CD4-positive, alpha-beta T cell treated with Interleukin-4 for 4 hours (primary cell): ENCODE data around the gene AP1S2.
"Not testable (repeated sequence)": the region's sequence is repeated elsewhere in the genome, so short reads cannot be mapped to it uniquely, and the experiment has no call there.

ENCODE experiments used
- DNase-seq: peaks from one replicate; pipeline ENCODE4 v3.0.0-alpha.2; 2020

The AP1S2 gene

GRCh38 chrX:15854712-15855567 lies at the start of gene AP1S2:
Gene AP1S2, minus strand, starts transcription at chrX:15854813. Its CDS starts 2,289 bp downstream, at chrX:15852524.
- DNase-seq: peak; percentile 93

DNA sequence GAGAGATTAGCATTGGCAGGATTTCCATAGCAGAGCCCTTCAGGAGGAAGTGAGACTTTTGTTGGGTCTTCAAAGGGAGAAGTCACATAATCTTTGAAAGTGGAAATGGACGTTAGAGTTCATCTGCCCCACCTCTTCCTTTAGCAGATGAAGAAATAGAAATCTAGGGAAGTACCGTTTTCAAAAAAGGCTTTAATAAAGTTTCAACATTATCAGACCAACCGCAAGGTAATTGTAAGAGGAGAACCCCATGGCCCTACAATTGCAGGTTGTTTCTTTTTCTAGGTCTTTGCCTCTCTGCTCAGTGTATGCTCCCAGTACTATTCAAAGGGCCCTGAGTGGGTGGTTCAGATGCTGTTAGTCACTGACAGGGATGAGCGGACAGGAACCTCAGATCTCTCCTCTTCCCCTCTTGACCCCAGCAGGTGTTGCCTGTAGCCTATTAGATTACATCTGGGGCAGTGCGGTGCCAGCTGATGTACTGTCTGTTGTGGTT lies 48.6 kb upstream of the AP1S2 start:
- DNase-seq: no peak

GRCh38 chrX:15895334-15895733 lies 40.7 kb upstream of the AP1S2 start:
- DNase-seq: no peak

DNA sequence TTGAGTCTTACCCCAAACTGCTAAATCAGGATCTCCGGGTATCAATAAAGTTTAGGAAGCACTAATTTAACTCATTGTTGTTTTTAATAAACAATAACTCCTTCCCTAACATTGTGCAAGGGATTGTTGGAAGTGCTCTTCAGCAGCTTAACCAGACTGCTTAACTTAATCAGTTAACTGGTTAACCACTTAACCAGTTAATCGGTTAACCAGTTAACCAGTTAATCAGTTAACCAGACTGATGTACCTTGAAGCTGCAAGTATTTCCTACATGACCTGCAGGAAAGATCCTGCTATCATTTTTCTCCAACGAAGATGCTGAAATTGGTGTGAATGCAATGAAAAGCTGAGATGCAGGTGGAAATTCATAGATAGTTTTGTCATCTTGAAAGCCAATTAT lies 40.1 kb upstream of the AP1S2 start:
- DNase-seq: no peak

DNA sequence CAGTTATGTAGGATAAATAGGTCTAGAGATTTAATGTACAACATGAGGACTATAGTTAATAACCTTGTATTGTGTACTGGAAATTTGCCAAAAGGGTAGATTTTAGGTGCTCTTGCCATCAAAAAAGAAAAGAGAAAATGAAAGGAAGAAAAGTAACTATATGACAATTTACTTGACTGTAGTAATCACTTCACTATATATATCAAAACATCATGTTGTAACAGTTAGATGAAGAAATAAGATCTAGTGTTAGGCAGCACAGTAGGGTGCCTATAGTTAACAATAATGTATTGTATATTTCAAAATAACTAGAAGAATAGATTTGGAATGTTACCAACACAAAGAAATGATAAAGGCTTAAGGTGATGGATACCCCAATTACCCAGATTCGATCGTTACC lies 35.9 kb upstream of the AP1S2 start:
- no peak for DNase-seq

- DNase-seq: no peak
Measured at GRCh38 chrX:15888062-15888461, 33.4 kb upstream of the AP1S2 start.

GRCh38 chrX:15883540-15883863 lies 28.9 kb upstream of the AP1S2 start:
- no peak for DNase-seq

DNA sequence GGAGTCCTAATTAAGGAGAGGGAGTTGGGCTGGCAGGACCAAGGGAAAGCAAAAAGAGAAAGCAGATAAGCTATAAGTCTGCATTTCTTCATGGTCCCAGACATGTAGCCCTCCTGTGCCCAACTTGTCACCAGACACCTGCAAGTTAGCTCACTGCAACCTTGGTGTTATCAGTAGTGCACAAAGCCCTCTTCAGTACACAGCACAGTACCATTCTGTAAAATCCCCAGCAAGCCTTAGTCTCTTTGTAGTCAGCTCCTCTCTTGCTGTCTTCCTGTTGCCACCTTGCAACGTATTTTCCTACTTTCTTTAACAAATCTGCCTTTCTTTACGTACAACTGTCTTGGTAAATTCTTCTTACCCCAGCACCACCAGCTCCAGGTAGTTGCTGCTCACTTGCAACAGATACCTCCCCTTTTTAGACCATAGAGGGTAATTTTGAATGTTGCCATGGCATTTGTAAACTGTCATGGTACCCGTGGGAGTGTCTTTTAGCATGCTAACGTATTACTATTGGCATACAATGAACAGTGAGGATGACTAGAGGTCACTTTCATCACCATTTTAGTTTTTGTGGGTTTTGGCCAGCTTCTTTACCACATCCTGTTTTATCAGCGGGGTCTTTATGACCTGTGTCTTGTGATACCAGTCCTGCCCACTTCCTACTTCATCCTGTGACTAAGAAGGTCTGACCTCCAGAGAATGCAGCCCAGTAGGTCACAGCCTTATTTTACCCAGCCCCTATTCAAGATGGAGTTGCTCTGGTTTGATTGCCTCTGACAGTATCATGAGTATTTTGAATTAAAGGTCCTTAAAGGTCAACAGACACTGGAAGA lies 28.3 kb upstream of the AP1S2 start:
- no peak for DNase-seq

DNA sequence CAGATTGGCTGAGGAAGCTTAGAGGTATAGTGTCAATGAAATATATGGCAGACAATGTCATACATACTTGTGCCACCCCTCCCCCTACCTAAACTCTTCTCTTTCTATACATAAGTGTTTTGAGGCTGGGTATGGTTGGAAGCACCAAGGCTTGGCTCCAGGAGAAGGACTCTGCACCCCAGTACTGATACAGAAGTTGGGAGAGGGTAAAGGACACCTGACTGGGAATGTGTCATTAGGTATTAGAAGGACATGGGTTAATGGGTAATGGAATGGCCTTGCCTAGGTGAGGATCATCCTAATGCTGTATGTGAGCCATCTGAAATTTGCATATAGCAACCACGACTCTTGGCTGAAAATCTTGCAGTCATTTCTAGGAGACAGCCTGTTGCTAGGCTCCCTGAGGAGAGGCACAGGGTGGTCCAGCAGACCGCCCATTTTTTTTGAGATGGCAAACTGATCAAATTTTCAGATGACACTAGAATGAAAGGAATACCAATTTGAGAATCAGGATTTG lies 26.8 kb upstream of the AP1S2 start:
- DNase-seq: no peak

DNA sequence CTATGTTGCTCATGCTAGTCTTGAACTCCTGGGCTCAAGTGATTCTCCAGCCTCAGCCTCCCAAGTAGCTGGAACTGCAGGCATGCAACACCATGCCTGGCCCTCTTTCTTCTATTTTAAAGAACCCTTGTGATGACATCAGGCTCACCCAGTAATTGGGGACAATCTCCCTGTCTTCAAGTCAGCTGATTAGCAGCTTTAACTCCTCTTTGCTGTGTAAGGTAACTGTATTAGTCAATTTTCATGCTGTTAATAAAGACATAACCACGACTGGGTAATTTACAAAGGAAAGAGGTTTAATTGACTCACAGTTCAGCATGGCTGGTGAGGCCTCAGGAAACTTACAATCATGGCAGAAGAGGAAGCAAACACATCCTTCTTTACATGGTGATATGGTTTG lies 23.3 kb upstream of the AP1S2 start:
- DNase-seq: not testable (repeated sequence)

DNA sequence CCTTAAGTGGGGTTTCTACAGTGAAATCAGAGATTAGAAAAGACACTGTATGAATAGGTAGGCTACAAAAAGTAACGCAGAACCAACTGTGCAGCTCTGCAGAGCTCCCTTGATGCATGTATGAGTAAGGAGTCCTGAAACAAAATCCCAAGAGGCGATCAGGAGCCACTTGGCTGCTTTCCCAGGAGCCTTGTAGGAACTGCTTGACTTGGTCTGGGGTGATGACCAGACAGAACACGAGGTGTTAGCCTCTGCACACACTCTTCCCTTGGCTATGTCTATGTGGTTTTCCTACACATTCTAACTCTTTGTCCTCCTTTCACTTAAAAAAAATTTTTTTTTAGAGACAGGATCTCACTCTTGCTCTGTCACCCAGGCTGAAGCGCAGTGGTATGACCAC lies 22.8 kb upstream of the AP1S2 start:
- no peak for DNase-seq

DNA sequence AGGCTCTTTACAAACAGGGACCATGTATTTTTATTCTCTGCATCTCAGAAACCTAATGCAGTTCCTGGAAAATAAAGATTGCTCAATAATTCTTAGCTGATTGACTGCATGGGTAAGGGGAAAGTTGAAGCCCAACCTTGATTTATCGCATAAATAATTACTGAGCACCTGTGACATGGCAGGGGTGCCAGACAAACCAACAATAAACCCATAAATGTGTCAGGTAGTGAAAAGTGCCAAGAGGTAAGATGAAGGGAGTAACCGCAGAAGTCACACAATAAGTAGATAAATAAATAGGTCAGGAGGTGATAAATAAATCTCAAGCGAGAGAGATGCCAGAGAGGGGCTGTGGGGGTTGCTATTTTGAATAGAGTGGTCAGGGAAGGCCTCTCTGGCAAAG lies 20.1 kb upstream of the AP1S2 start:
- no peak for DNase-seq

GRCh38 chrX:15873566-15873965 lies 19.0 kb upstream of the AP1S2 start:
- no peak for DNase-seq

- DNase-seq: no peak
Measured at GRCh38 chrX:15870310-15870709, 15.7 kb upstream of the AP1S2 start.

DNA sequence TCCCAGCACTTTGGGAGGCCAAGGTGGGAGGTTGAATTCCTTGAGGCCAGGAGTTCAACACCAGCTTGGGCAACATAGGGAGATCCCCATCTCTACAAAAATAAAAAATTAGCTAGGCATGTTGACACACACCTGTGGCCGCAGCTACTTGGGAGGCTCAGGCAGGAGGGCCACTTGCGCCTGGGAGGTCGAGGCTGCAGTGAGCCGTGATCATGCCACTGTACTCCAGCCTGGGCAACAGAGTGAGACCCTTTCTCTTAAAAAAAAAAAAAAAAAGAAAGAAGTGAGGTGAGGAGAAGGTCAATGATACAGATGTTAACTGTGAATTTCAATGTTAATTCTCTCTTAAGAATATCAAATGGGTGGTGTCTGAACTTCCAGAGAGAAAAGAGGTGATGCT lies 15.1 kb upstream of the AP1S2 start:
- DNase-seq: no peak

DNA sequence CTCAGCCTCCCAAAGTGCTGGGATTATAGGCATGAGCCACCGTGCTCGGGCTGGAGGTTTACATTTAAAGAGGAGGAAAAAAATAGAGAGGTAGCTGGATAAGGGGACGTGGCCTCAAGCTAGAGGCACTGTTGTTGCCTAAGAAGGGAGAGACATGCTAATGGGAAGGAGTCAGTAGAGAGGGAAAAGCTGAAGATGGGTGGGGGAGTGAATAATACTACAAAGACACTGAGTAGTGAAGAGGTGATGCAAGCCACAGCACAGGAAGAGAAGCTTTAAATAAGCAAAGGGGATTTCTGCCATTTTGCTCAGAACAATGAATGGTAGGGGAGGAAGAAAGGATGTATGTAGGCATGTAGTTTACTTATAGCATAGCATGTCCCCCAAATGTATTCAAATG lies 11.5 kb upstream of the AP1S2 start:
- DNase-seq: no peak

GRCh38 chrX:15864629-15865028 lies 10.0 kb upstream of the AP1S2 start:
- DNase-seq: no peak

DNA sequence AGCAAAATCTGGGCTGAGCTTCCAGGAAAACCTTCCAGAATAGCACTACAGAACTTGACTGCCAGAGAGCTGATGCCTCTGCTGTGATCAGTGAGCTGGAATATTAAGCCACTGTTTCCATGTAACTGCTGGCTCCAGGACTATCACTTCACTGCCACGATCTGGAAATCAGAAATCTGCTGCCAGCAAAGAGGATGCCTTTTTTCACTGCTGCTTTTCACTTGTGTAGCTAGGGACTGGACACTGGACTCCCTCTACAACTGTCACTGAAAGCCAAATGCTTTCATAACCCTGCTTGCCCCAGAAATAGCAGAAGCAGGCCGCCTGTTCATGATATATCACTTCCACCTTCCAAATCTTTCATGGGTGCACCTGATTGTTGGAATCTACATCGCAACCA lies 9.4 kb upstream of the AP1S2 start:
- DNase-seq: no peak

- DNase-seq: no peak
Measured at GRCh38 chrX:15860921-15861320, 6.3 kb upstream of the AP1S2 start.

- DNase-seq: no peak
Measured at GRCh38 chrX:15858051-15858450, 3.4 kb upstream of the AP1S2 start.

DNA sequence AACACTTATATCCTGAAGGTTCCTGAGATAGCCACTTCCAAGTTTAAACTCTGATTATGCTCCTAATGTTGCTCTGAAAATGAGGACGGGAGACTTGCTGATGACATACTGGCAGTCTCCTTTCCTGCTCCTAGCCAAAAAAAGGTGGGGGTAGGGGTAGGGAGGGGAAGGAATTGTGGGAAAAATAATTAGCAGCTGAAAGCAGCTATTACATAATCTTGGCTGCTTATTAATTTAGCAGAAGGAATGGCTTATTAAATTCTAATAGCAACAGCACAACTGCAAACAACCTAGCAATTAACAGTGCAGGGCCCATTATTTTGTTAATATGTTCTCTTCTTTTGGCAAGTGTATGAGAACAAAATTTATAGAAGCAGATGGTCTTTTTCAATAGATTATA lies 2.0 kb upstream of the AP1S2 start:
- no peak for DNase-seq

GRCh38 chrX:15856222-15856587 lies 1.6 kb upstream of the AP1S2 start:
- DNase-seq: no peak

GRCh38 chrX:15855568-15856221 lies 1.1 kb upstream of the AP1S2 start:
- DNase-seq: no peak
